ENCODE measurements around the gene UBE2QL1.
"Not testable (repeated sequence)": the region's sequence is repeated elsewhere in the genome, so short reads cannot be mapped to it uniquely, and the experiment has no call there.

UBE2QL1 gene

GRCh38 chr5:6501701-6502100 lies 53.0 kb downstream of the UBE2QL1 start:
- DNase-seq: no peak

- DNase-seq: no peak
These were observed 53.8 kb downstream of the UBE2QL1 start for GRCh38 chr5:6502421-6502820.

GRCh38 chr5:6503342-6503741 lies 54.7 kb downstream of the UBE2QL1 start:
- no peak for DNase-seq

DNA sequence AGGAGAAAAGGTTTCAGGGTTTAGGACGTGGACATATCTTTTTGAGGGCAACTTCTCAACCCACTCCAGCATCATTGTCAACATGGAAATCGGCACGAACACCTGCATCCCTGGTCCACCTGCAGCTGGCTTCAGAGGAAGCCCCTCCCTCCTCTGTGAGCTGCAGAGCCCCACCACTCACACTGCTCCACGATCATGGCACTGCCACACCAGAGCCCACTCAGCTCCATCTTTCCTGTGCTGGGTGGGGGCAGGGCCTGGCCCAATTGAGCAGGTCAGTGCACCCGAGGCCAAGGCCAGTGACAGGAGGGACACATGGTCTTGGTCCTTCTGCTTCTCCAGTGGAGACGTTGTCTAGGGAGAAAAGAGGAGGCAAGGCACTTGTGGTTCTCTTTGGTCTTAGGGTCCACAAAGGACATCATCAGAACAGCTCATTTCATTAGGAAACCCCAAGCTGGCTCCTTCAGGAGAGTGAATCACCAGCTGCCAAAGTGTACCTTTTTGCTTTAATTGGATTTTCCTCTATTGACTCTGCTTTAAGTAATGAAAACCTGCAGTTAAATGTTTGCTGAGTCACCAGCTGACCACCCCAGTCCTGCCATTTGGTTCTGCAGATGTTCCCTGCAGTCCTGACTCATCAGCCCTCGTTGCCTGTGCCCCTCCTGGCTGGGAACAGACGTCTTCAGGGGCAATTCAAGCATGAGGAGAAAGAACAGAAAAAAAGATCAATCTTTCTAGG lies 56.2 kb downstream of the UBE2QL1 start:
- no peak for DNase-seq

DNA sequence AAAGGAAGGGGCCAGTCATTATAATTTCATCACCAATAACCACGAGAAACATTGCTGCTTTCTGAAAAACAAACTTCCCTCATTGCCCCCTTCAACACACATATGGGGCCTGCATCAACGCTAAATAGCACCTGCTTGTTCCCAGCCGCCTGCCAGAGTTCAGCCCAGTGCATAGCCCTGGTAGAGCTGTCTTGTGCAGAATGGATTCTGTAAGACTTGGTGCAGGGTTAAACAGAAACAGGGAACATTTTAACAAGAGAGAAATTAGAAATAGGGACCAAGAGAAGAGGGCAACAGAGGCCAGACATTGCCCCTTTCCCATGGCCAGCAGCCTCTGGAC lies 56.7 kb downstream of the UBE2QL1 start:
- DNase-seq: no peak

DNA sequence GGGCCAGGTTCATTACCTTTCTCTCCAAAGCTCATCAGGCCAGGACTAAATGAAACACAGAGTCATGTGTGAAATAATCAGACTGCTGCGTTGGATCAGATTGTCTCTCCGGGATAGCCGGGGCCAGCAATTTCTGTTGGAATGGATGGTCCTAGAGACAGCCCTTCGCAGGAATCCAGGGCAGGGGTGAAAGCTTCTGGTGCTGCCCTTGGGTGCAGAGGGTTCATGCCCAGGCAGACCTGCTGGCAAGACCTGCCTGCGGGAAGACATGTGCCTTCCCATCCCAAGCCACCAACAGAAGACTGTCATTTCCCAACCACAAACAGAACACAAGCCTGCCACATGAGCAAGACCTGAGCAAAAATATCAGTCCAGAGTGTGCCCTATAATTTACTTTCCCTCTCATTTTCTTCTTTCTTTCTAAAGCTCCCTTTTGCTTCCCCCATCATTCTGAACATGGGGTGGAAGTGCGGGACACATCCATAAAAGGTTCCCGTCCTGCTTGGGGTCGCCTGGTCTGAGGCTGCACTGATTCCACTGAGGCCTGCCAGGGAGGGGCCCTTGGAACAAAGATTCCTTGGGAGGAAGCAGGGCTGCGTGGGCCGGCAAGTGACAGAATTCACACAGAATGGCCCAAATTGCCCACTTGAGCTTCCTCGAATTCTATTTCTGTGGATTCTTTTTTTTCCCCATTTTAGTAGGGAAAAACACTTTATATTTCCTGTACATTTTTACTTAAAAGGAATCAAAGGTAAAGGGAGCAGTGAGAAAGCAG lies 57.3 kb downstream of the UBE2QL1 start:
- DNase-seq: no peak

GRCh38 chr5:6506611-6507010 lies 58.0 kb downstream of the UBE2QL1 start:
- no peak for DNase-seq

DNA sequence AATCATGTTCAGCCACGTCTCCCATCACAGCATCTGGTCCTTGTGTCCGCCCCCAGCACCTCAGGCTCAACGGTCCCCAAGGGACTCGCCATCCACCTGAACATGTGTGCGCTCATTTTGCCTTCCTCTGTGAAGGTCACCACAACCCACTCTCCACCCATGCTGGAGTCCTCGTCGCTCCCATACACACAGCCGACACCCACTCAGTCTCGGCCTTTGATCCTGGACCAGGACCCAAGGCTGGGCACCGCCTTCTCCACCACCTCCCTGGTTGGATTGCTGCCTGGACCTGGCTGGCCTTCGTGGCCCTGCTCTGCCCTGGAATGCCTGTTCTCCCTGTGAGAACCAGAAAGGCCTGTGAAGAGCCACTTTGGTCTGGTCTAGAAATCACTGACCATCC lies 60.3 kb downstream of the UBE2QL1 start:
- no peak for DNase-seq

GRCh38 chr5:6510132-6510531 lies 61.5 kb downstream of the UBE2QL1 start:
- DNase-seq: no peak

DNA sequence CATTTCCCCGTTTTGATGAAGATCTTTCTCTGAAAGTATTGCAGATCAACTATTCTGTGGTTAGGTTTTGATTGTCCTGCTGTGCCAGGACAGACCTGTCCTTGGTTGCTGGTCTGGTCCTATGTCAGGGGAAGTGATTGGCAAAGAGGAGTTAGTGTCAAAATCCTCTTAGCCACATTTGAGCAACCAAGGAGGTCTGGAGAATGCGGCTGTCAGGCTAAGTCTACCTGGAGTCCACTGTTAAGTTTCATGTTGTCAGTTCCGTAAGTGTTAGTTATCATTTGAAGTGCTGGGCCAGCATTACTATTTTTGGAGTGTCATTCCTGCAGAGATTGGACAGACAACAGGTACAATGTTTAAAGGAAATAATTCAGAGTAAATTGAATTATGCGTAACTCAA lies 62.3 kb downstream of the UBE2QL1 start:
- DNase-seq: no peak

- DNase-seq: not testable (repeated sequence)
These were observed 67.2 kb downstream of the UBE2QL1 start for GRCh38 chr5:6515812-6516211.

- DNase-seq: no peak
These were observed 68.2 kb downstream of the UBE2QL1 start for GRCh38 chr5:6516823-6517222.

DNA sequence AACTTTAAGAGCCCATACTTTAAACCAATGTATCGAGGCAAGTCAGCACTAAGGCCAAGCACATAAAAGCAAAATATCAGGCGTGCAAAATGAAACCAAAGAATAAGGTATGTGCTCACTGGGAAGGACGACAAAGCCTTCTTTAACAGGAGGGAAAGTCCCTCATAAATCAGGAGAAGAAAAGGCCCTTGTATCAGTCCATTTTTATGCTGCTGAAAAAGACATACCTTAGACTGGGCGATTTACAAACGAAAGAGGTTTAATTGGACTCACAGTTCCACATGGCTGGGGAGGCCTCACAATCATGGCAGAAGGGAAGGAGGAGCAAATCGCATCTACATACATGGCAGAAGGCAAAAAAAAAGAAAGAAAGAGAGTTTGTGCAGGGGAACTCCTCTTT lies 68.9 kb downstream of the UBE2QL1 start:
- DNase-seq: no peak

DNA sequence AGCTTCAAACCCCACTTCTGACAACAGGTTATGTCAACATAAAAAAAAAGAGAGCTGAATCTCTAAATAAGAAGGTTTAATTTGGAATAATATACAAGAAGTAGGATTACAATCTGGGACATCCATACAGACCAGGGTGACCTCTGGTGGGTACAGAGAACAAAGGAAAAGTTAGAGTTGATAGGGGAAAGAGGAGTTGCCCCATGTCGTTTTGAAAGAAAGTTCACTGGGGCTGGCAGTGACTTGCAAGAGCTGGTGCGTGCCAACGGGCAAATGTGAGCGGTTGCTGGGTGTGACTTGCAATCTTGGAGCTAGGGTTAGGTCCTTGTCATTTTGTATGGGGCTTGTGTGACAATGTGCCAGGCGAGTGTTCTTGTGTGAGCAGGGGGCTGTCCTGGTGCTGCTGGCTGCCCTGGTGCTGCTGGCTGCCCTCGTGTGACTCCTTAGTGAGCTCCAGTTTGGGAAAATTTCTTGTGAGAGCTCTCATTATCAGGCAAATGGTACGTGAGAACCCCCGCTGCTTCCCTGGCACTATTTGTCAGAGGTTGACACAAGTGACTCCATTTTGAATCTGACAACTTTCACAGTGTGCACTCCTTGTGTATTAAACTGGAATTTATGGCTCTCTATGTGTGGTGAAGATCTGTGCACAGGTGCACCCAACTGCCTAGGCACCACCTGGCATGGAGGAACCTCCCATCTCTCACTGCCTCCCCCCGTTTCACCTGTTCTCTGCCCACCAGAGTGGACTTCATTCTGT lies 69.8 kb downstream of the UBE2QL1 start:
- no peak for DNase-seq

- DNase-seq: no peak
These were observed 71.5 kb downstream of the UBE2QL1 start for GRCh38 chr5:6520201-6520600.

DNA sequence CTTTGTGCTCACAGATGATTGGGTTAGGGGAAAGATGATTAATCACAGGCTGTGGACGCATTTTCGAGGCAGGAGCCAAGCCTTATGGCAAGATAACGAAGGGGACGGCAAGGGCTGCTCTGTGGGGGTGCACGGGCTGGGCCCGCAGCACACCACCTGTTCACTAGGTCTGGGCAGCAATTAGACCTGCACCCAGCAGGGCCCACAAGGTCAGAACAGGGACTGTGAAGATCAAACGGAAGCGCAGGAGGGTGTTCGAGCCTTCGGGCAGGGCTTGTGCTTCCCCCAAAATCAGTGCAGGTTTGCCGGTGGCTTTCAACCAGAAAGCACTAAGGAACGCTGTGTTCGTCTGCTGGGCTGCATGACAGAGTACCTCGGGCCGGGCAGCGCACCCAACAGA lies 73.7 kb downstream of the UBE2QL1 start:
- DNase-seq: no peak

DNA sequence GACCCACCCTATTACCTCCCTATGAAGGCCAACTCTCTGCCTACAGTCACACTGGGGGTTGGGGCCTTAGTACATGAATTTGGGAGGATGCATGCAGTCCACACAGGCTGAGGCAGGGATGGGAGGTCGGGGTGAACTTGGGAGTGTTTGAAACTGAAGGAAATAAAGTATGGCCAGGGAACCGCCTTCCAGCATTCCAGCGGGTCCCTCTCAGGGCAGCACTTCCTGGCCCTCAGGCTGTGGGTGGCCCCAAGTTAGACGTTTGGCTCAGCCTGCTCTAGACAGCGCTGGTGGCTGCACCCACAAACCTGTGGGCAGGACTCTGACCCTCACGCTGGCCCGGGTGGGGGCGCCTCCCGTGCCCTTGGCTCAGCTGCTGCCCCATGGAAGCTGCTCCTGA lies 74.3 kb downstream of the UBE2QL1 start:
- DNase-seq: no peak

DNA sequence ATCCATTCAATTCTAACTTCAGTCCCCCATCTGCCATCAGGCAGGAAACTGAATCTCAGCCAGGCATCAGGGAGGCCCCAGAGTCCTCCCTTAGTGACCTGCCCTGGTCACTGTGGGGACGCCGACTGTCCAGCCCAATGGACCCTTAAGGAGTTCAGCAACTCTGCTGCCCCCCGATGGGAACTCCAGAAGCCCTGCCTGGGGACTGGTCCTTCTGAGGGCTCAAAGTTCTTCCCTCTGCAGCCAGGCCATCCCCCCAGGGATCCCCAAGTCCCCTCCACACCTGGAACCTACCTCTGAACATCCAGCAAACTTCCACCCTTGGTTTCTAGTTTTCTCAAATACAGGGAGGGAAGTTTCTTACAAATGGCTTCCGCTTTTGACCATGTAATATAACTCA lies 76.8 kb downstream of the UBE2QL1 start:
- no peak for DNase-seq

- DNase-seq: no peak
These were observed 77.3 kb downstream of the UBE2QL1 start for GRCh38 chr5:6525910-6526309.

GRCh38 chr5:6527749-6528455 lies 79.2 kb downstream of the UBE2QL1 start:
- no peak for DNase-seq

- DNase-seq: no peak
These were observed 86.9 kb downstream of the UBE2QL1 start for GRCh38 chr5:6535594-6535993.

DNA sequence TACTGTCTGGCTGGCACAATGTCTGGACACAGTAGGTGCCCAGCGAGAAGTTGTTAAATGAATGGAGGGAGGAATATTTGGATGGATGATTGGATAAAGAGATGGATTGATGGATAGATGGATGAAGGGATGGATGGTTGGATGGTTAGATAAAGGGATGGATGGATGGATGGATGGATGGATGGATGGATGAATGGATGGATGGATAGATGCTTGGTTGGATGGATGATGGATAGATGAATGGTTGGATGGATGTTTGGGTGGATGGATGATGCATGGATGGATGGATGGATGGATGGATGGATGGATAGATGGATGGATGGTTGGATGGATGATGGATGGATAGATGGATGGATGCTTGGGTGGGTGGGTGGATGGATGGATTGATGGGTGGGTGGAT lies 90.4 kb downstream of the UBE2QL1 start:
- no peak for DNase-seq

- no peak for DNase-seq
These were observed 91.6 kb downstream of the UBE2QL1 start for GRCh38 chr5:6540111-6540827.

Measured in NCI-H1694 (cell line).